D721Med (cell line): Measurements from ENCODE around the gene SLC20A1.
"Not testable (repeated sequence)": the region's sequence is repeated elsewhere in the genome, so short reads cannot be mapped to it uniquely, and the experiment has no call there.

Source experiments
- DNase-seq: peaks from one replicate; pipeline ENCODE4 v3.0.0; 2011; ENCODE audit warnings: low spot score; ENCODE audit not compliant: insufficient read length
- FAIRE-seq: peaks from 2 replicates; lab custom pipeline; 2011; peaks lifted over from hg19 to GRCh38; lab: Jason Lieb, UNC
- CTCF ChIP-seq: IDR thresholded peaks from 2 replicates; pipeline ENCODE4 v1.5.1; 2012; ENCODE audit warnings: mild to moderate bottlenecking, control low read depth; ENCODE audit not compliant: insufficient read depth; ENCODE audit errors: missing control alignments

Gene SLC20A1

GRCh38 chr2:112661656-112662305, 16.0 kb downstream of the SLC20A1 start:
- DNase-seq (no peak), FAIRE-seq (no peak)
- TF ChIP-seq CTCF = no peak

GRCh38 chr2:112662704-112663103, 17.0 kb downstream of the SLC20A1 start:
- DNase-seq (no peak), FAIRE-seq (no peak)
- no peak for TF ChIP-seq CTCF

GRCh38 chr2:112664689-112665088, 18.9 kb downstream of the SLC20A1 start:
- DNase-seq = no peak
- FAIRE-seq = no peak
- TF ChIP-seq CTCF = no peak

GRCh38 chr2:112665113-112665780, 19.5 kb downstream of the SLC20A1 start:
- FAIRE-seq = no peak

GRCh38 chr2:112666761-112667122, 21.0 kb downstream of the SLC20A1 start:
- no peak for TF ChIP-seq CTCF
- no peak for DNase-seq
- FAIRE-seq = no peak

More at GRCh38 chr2:112665113-112665780, 19.5 kb downstream of the SLC20A1 start:
- no peak for DNase-seq
- TF ChIP-seq CTCF = no peak

GRCh38 chr2:112667540-112667939, 21.8 kb downstream of the SLC20A1 start:
- DNase-seq = not testable (repeated sequence)

GRCh38 chr2:112669667-112670066, 23.9 kb downstream of the SLC20A1 start:
- FAIRE-seq (no peak), DNase-seq (no peak)
- TF ChIP-seq CTCF = no peak

More at GRCh38 chr2:112667540-112667939, 21.8 kb downstream of the SLC20A1 start:
- FAIRE-seq = not testable (repeated sequence)
